SIG-M5 treated with dmso at 0.1 percent for 504 hours (cell line): ENCODE data around the gene DNAAF5.
A peak's percentile ranks its signal among the peaks of the same experiment; 100 is the strongest.
"Not testable (repeated sequence)": the region's sequence is repeated elsewhere in the genome, so short reads cannot be mapped to it uniquely, and the experiment has no call there.

Source experiments
- DNase-seq: peaks from one replicate; lab custom pipeline; 2025; ENCODE audit not compliant: unreplicated experiment; lab: John Stamatoyannopoulos, UW

DNAAF5 gene

DNA sequence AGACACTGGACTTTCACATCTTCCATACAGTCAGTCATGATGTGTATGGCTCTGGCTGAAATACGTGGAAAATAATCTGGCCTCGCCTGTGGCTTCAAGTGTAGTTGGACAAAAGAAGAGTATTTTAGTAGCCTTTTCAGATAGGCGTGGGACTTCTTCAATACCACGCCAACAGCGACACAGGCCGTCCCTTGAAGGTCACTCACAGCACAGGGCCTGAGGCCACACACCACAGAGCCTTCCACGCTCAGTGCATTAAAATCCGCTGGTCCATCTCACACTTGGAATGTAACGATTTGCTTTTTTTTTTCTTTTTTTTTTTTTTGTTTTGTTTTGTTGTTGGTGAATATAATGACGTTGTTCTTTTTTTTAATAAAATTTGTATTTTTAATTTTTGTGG lies 54.0 kb downstream of the DNAAF5 start:
- no peak for DNase-seq

DNA sequence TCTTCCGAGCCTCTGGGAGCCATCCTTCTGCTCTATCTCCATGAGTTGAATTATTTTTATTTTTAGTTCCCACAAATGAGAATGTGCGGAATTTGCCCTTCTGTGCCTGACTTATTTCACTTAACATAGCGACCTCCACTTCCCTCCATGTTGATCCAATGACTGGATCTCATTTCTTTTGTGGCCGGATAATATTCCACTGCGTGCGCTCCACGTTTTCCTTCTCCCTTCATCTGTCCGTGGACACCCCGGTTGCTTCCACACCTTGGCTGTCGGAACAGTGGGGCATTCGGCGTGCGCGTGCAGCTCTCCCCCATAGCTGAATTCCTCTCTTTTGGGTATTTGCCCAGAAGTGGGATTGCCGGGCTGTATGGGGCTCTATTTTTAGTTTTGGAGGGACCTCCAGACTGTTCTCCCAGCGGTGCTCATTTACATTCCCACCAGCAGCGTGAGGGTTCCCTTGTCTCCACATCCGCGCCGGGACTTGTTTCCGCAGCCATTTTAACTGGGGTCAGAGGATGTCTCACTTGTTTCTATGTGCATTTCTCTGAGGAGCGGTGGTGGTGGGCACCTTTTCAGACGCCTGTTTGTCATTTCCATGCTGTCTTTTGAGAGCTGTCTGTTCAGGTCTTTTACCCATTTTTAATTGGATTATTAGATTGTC lies 54.8 kb downstream of the DNAAF5 start:
- no peak for DNase-seq

DNA sequence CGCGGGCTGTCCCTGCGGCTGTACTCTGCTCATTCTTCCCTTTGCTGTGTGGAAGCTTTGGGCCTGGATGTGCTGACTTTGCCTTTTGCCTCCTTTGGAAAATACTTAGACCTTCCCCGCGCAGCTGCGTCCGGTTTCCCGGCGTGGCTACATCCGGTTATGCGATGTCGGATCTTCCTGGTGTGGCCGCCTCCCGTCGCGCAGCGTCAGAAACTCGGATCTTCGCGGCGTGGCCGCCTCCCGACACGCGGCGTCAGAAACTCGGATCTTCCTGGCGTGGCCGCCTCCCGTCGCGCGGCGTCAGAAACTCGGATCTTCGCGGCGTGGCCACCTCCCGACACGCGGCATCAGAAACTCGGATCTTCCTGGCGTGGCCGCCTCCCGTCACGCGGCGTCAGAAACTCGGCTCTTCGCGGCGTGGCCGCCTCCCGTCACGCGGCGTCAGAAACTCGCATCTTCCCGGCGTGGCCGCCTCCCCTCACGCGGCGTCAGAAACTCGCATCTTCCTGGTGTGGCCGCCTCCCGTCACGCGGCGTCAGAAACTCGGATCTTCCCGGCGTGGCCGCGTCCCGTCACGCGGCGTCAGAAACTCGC lies 55.5 kb downstream of the DNAAF5 start:
- DNase-seq: no peak

DNA sequence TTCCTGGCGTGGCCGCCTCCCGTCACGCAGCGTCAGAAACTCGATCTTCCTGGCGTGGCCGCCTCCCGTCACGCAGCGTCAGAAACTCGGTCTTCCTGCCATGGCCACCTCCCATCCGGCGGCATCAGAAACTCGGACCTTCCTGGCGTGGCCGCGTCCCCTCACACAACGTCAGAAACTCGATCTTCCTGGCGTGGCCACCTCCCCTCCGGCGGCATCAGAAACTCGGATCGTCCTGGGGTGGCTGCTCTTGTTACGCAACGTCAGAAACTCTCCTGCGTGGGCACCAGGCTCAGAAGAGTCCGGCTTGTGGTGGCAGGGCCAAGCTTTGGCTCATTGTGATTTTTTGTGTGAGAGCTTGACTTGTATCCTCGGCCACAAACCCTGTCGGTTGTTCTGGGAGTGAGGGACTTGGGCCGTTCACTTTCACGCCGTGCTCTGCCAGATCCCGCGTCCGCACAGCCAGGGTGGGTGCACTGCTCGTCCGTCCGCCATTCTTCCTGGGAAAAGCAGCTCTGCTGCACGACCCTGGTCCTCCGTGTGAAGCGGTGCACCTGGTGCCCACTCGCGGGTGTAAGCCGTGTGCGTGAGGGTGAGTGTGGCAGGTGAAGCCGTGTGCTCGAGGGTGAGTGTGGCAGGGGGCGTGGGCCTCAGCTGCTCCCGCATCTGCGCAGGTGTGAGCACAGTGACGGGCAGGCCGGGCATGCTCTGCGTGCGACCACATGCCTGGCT lies 56.4 kb downstream of the DNAAF5 start:
- no peak for DNase-seq

DNA sequence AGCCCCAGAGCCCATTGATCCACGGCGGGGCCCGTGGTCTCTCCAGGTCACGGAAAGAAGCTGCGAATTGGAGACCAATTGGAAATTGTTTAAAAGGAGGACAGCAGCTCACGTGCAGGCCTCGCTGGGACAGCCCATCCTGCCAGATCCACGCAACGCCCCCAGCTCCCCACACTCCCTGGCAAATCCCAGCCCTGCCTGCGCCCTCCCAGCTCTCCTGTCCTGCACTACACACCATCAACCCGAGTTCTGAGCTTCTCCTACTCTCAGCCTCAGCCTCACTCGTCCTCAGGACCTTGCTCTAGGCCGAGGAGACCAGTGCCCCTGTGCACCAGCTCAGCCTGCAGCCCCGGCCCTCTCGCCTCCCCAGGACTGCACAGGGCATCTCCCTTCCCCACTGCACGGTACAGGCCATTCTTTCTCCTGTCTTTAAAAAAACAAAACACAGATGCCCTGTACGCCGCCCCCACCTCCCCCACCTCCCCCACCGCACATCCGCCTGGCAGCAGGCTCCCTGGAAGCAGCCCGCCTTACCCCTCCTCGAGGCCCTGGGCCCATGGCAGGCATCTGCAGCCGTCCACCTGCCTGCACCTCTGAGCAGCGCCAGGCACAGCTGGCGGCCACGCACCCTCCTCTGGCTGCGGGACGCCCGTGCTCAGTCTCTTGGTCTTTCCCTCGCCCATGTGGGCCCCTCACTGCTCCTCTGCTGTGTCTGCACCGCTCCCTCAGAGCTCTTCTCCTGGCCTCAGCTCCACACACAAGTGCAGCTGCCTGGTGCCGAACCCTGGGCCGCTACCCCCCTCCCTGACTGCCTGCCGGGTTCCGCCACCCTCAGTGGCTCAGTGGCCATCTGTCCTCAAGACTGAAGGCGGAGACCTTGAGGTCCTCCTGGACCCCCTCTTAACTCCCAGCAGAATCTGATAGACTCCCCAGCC lies 57.3 kb downstream of the DNAAF5 start:
- no peak for DNase-seq

DNA sequence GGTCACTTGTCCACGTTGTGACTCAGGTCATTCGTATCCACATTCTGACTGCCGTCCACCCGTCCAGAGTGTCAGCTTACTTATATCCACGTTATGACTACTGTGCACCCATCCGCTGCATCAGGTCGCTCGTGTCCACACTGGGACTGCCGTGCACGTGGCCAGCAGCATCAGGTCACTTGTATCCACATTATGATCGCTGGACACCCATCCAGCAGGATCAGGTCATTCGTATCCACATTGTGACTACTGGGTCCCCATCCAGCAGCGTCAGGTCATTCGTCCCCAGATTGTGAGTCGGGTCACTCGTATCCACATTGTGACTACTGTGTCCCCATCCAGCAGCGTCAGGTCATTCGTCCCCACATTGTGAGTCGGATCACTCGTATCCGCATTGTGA lies 58.5 kb downstream of the DNAAF5 start:
- no peak for DNase-seq

DNA sequence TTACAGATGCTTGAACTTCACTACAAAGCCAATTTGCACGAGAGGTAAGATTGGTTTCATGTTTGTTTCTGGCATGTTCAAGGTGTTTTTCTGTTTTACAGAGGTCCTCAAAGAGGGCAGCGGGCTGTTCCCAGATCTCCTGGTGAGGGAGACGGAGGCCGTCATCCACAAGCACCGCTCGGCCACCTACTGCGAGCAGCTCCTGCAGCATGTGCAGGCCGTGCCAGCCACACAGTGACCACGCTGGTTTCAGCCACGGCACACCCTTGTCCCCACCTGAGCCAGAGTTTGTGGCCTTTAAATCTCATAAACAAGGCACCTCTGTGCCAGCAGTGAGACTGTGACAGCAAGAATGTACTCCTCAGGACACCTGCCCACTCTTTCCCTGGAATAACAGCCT lies 58.9 kb downstream of the DNAAF5 start:
- DNase-seq: no peak

DNA sequence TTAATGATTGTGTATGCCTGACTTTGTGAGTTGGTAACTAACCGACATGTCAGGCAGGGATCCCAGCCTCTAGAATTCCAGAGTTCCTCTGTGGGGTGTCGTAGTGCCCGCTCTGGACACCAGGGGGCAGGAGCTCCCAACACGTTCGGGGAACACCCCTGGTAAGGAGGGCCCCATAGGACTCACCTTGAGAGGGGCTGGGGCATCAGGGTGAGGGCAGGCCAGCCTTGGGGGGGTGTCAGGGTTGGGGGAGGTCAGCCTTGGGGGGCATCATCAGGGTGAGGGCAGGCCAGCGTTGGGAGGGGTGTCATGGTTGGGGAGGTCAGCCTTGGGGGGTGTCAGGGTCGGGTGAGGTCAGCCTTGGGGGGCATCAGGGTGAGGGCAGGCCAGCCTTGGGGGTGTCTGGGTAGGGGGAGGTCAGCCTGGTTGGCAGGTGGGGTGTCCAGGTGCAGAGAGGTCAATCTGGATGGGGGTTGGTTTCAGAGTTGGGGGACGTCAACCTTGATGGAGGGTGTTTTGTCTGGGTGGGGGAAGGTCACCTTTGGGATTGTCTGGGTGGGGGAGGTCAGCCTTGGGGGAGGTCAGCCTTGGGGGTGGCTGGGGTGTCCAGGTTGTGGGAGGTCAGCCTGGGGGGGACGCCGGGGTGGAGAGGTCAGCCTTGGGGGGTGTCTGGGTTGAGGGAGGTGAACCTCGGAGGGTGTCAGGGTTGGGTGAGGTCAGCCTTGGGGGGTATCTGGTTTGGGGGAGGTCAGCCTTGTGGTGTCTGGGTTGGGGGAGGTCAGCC lies 60.2 kb downstream of the DNAAF5 start:
- DNase-seq: peak; percentile 23

DNA sequence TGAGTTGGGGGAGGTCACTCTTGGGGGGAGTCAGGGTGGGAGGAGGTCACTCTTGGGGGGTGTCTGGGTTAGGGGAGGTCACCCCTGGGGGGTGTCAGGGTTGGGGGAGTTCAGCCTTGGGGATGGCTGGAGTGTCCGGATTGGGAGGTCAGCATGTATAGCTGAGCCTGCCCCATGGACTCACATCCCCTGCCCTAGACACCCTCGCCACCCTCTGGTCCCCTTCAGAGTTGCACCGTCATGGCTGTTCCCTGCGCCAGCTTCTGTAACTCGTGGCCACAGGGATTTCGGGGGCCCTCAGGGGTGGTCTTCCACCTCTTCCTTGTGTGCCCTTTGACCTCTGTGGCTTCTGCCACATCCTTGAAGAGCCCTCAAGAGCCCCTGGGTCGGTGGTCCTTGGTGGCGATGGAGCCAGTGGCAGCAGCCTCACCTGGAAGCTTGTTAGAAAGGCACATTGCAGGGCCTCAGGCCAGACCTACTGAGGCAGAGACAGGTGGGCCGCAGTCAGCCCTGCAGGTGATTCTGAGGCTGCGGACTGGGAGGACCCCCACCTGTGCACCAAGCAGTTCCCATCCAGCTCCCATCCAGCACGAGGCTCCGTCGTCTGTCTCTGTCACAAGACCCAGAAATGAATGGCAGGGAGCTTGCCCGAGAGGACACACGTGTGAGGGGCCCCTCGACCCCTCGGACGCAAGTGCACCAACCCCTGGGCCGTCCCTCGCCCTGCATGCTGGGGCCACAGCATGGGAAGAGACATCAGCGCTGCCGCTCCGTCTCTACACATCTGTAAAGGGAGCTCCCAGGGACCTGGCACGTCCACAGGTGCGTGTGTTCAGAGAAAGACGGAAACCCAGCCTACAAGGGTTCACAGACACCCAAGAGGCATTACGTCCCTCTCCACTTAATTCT lies 61.1 kb downstream of the DNAAF5 start:
- no peak for DNase-seq

DNA sequence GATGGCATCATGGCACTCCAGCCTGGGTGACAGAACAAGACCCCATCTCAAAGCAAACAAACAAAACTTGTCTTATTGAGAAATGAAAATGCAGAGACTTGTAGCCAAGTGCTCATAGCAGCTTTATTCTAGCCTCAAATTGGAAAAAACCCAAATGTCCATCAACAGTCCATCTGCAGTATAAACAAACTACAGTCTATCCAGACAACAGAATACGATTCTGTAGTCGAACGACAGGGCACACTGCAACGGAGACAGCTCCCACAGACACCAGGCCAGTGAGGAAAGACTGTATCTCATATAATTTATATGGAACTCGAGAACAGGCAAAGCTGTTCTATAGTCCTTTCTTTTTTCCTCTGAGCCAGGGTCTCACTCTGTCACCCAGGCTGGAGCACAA lies 65.0 kb downstream of the DNAAF5 start:
- DNase-seq: no peak

DNA sequence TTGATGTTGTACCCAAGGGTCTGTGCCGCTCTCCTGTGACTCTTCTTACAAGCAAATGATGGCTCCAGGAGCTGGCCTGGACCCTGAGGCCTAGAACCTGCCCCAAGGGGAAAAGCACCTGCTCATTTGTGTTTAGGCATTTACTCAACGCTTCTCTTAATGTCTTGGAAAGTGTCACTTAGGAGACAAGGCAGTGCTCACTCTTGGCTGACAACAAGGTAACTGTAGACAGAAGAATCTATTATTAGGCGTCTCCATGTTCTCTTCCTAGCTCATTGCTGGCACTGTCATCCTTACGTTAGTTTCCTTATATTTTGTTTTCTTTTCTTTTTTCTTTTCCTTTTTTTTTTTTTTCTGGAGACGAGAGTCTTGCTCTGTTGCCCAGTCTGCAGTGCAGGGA lies 67.7 kb downstream of the DNAAF5 start:
- DNase-seq: no peak

DNA sequence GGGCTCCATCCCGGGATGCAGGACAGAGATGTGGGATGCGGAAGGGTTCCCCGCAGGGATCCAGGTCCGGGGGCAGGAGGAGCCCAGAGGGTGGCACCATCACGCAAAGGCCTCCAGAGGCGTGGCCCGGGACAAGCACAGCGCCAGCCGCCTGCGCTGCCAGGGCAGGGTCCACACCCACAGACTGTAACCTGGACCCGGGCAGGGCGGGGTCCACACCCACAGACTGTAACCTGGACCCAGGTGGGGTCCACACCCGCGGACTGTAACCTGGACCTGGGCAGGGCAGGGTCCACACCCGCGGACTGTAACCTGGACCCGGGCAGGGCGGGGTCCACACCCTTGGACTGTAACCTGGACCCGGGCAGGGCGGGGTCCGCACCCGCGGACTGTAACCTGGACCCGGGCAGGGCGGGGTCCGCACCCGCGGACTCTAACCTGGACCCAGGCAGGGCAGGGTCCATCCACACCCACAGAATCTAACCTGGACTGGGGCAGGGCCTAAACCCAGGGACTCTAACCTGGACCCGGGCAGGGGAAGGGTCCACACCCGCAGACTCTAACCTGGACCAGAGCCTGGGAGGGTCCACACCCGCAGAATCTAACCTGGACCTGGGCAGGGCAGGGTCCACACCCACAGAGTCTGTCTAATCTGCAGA lies 68.3 kb downstream of the DNAAF5 start:
- DNase-seq: no peak

DNA sequence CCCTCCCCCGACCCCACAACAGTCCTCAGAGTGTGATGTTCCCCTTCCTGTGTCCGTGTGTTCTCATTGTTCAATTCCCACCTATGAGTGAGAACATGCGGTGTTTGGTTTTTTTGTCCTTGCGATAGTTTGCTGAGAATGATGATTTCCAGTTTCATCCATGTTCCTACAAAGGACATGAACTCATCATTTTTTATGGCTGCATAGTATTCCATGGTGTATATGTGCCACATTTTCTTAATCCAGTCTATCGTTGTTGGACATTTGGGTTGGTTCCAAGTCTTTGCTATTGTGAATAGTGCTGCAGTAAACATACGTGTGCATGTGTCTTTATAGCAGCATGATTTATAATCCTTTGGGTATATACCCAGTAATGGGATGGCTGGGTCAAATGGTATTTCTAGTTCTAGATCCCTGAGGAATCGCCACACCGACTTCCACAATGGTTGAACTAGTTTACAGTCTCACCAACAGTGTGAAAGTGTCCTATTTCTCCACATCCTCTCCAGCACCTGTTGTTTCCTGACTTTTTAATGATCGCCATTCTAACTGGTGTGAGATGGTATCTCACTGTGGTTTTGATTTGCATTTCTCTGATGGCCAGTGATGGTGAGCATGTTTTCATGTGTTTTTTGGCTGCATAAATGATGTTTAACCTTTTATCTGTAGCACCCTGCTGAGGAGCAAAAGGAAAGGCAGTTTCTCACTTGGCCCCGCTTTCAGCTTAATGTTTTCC lies 70.1 kb downstream of the DNAAF5 start:
- DNase-seq: not testable (repeated sequence)

DNA sequence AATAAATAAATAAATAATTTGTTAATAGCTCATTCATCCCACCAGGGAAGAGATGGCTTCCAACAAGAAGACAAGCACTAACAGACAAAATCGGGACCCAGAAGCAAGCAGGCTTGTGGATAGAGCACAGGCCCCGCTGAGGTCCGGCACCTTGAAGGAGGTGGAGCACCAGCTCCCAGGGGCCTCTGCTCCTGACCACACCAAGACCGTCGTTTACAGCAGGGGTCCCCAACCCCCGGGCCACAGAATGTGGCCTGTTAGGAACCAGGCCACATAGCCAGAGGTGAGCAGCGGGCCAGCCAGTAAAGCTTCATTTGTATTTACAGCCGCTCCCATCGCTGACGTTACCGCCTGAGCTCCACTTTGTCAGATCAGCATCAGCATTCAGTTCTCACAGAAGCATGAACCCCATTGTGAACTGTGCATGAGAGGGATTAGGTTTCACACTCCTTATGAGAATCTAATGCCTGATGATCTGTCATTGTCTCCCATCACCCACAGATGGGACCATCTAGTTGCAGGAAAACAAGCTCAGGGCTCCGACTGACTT lies 72.5 kb downstream of the DNAAF5 start:
- no peak for DNase-seq

DNA sequence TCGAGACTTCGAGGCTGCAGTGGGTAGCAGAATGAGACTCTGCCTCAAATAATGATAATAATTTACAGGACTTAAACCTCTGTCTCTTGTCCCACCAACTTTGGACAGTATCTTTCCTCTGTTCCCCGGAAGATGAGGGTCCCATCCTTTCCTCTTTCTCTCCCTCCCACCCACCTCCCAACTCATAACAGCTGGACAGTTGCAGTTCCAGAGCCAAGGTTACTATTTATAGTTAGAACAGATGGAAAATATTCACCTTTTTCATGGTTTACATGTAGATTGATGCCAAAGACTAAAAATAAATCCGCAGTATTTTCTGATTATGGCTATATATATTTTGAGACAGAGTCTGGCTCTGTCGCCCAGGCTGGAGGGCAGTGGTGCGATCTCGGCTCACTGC lies 74.2 kb downstream of the DNAAF5 start:
- DNase-seq: no peak

DNA sequence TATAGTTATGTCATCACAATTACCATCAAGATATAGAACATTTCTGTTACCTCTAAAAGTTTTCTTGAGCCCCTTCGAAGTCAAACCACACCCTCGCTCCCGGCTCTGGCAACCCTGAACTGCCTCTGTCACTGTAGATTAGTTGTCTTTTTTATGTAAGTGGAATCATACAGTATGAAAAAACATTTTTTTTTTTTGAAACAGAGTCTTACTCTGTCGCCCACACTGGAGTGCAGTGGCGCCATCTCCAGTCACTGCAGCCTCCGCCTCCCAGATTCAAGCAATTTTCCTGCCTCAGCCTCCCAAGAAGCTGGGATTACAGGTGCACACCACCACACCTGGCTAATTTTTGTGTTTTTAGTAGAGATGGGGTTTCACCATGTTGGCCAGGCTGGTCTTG lies 74.9 kb downstream of the DNAAF5 start:
- DNase-seq: not testable (repeated sequence)

DNA sequence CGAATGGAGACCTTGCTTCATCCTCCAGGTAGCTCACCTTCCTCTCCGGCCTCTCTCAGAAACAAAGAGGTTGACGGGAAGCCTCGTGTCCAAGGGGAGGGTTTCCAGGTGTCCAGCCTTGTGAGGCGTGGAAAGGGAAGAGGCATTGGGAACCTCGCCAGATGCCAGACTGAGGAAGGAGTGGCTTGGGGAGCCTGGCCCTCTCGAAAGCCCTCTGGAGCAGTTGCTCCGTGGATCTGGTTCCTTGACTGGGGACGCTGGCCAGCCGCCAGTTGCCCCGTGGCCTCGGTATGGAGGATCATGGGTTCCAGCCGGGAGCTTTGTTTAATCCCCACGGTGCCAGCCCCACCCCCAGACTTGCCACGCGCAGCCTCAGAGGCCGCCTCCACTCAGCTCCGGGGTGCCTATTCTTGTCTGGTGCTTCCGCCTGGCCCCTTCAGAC lies 75.5 kb downstream of the DNAAF5 start:
- DNase-seq: no peak
